Spleen (tissue), 7 donors: ENCODE data around the gene YOD1.

ENCODE experiments used
- CTCF ChIP-seq, 11 experiments: fragments of 200-600 bp in 7 of 11; fragments of 450-650 bp in 4 of 11; sonication (generic) in 4 of 11; IDR thresholded peaks in 8 of 11; conservative IDR thresholded peaks in 3 of 11; 1 replicate in 7 of 11; 2 replicates in 4 of 11; pipeline versions ENCODE4 v1.4.0 to v1.8.0; 2016 to 2021; ENCODE audit warnings: antibody characterized with exemption in 11 of 11, inconsistent platforms in 4 of 11, mild to moderate bottlenecking in 1 of 11
- POLR2AphosphoS5 ChIP-seq, 3 donors: sonication (generic); formaldehyde crosslinking; IDR thresholded peaks; one replicate each; pipeline ENCODE4 v1.5.1; 2017; ENCODE audit warnings: antibody characterized with exemption in 3 of 3
- donor health status: DM: no; HTN: no; CAD: no; lungs with moderate emphysema.
- donor health status: DM: no; HTN: no; CAD: no.
- donor health status: DM: no; HTN: no; CAD: no.

- TF ChIP-seq CTCF (IDR thresholded peaks at IDR 0.05 in 8 of 11, conservative IDR thresholded peaks at IDR 0.05 in 3 of 11), result no peak
- TF ChIP-seq POLR2AphosphoS5 (IDR thresholded peaks at IDR 0.05), result no peak
These were observed 26.0 kb upstream of the YOD1 start for GRCh38 chr1:207077012-207077411.
